ENCODE results near the gene ORAI3.

The ORAI3 gene

DNA sequence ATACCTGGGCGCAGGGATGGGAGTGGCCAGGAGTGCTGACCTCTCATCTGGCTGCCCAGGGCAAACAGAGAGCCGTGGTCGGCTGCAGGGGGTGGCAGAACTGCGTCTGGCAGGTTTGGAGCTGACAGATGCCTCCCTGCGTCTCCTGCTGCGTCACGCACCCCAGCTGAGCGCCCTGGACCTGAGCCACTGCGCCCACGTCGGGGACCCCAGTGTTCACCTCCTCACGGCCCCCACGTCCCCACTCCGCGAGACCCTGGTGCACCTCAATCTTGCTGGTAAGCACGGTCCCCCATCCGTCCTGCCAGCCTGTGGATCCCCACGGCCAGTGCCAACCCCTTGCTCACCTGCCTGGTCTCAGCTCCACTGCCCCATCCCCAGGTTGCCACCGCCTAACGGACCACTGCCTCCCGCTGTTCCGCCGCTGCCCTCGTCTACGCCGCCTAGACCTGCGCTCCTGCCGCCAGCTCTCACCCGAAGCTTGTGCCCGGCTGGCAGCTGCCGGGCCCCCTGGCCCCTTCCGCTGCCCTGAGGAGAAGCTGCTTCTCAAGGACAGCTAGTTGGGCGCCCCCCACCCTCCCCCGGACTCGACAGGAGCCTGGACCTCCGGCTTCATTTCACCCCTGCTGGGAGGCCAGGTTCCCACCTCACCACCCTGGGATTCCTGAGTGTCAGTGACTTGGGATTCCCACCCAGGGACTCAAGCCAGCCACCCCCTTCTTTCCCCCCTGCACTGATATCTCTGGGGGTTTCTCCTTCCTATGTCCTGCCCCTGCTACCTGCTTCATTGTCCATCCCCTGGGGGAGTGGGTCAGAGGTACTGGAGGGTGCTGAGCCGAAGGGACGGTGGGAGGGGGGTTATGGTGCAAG, 2.0 kb upstream of the ORAI3 start:
- DNase-seq (ENCODE audit: low spot score), result no peak
- in situ Hi-C loops (cut with MboI; ENCODE audit: low sequenced_read_pairs, unreplicated experiment), result no loop called here
- TF ChIP-seq, protein P1, sequence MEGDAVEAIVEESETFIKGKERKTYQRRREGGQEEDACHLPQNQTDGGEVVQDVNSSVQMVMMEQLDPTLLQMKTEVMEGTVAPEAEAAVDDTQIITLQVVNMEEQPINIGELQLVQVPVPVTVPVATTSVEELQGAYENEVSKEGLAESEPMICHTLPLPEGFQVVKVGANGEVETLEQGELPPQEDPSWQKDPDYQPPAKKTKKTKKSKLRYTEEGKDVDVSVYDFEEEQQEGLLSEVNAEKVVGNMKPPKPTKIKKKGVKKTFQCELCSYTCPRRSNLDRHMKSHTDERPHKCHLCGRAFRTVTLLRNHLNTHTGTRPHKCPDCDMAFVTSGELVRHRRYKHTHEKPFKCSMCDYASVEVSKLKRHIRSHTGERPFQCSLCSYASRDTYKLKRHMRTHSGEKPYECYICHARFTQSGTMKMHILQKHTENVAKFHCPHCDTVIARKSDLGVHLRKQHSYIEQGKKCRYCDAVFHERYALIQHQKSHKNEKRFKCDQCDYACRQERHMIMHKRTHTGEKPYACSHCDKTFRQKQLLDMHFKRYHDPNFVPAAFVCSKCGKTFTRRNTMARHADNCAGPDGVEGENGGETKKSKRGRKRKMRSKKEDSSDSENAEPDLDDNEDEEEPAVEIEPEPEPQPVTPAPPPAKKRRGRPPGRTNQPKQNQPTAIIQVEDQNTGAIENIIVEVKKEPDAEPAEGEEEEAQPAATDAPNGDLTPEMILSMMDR (IDR thresholded peaks at IDR 0.05; ENCODE audit: borderline replicate concordance, control extremely low read depth, extremely low read depth, insufficient read depth, missing control alignments), result no peak

DNA sequence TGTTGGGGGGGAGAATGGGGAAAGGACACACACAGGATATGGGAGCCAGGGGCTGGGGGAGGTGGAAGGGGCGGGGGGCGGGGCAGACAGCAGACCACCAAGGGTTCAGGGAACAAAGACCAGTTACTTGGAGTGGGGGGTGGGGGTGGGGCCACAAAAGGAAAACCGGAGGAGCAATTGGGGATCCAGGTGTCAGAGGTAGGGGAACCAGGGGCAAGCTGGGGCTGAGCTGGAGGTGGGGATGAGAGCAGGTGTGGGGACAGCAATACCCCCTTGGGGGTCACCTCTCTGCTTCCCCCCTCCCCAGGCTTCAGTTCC, 1.4 kb upstream of the ORAI3 start:
- DNase-seq (ENCODE audit: low spot score), result no peak
- in situ Hi-C loops (cut with MboI; ENCODE audit: low sequenced_read_pairs, unreplicated experiment), result no loop called here
- TF ChIP-seq, protein P1 (IDR thresholded peaks at IDR 0.05; ENCODE audit: borderline replicate concordance, control extremely low read depth, extremely low read depth, insufficient read depth, missing control alignments), result no peak

DNA sequence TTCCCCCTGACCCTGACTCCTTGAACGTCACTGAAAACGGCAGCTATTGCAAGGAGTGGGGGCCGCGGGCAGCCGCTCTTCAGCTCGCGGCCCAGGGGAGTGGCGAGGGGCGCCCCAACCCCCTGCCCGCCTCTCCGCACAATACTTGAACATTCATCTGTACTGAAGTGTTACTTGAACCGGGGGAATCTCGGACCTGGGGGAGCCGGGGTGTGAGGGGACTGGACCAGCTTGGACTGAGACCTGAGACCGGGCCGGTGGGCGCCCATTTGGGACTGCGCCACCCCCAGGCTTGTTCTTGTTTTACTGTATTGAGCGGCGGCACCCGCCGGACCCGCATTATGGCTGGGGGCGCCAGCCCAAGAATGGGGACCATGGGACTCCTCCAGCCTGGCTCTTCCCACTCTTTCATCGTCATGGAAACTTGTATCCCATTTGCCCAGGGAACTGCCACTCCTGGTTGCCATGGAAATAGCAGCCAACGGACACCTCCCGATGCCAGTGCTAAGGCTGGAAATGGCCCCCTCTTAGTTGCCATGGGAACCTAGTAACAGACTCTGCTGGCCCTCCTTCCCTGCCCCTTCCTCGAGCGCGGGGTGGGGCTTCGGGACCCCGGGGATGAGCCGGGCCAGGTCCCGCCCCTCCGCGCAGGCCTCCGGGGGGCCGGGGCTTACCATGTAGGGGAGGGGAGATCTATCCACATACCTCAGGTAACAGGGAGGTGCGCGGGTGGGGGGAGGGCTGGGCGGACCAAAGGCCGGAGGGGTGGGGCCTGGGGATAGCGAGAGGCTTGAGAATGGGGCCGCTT, 805 bp upstream of the ORAI3 start:
- in situ Hi-C loops (cut with MboI; ENCODE audit: low sequenced_read_pairs, unreplicated experiment), result no loop called here
- TF ChIP-seq, protein P1 (IDR thresholded peaks at IDR 0.05; ENCODE audit: borderline replicate concordance, control extremely low read depth, extremely low read depth, insufficient read depth, missing control alignments), result no peak
- peak; percentile 66 for DNase-seq (ENCODE audit: low spot score)

DNA sequence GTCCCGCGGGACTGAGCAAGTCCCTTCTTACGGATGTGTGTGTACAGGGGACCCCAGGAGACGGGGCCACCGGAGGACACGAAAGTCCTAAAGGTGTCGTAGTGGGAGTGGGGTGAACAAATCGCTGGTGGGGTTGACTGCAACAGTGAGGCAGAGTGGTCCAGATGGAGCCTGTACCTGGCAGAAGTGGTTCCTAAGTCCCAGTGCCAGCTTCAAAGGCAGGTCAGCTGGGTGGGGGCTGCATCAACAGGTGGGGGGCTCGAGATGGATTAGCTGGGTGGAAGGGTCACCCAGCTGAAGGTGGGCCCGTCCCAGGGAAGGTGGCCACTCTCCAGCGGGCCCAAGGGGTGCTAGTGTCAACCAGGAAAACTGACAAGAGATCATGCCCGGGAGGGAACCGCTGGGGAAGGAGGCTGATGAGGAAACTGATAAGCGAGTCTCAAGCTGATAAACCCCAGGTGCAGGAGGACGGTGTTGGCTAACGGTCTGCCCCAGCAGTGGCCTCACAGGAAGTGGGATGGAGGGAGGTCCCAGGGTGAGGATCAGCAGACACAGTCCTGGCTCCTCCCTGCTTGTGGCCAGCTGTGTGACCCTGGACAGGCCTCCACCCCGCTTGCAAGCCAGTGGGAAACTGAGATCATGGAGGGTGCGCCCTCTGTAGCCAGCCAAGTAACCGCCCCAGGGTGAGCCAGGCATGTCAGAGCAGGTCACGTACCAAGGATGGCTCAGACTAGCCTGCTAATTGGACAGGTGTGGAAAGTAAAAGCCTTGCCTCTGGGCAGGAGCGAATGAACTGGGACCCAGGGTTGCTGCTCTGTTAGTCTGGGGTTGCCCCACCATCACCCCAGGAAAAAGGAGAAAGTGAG, 1.0 kb downstream of the ORAI3 start:
- DNase-seq (ENCODE audit: low spot score), result peak; percentile 71
- in situ Hi-C loops (cut with MboI; ENCODE audit: low sequenced_read_pairs, unreplicated experiment), result loop anchor here (25.0 kb wide), 1 partner anchor 912 kb away; the partner anchor contains the start of gene ZNF267
- TF ChIP-seq, protein P1 (IDR thresholded peaks at IDR 0.05; ENCODE audit: borderline replicate concordance, control extremely low read depth, extremely low read depth, insufficient read depth, missing control alignments), result peak; percentile 20

DNA sequence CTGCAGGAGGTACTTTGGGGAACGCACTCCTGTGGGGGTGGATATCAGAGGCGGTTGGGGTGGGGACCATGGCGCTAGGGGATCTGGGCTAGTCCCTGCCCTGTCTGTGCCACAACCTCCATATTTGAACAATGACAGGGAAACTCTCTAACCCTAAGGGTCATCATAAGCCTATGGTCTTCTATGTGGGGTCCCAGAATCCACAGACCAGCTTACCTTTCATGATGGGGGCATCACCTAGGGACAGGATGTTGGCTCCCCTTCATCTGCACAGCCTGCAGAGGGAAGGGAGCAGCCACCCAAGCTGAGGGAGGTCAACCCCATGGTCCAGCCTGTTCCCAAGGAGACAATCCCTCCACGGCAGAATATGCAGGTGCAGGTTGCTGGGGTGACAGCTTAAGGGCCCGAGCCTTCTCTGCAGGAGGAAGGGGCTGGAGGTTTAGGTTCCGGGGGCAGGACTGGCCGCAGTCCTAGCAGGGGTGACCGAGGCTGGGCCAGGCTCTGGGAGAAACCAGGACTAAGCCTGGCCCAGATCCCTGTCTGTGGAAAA, 1.7 kb downstream of the ORAI3 start:
- TF ChIP-seq, protein P1 (IDR thresholded peaks at IDR 0.05; ENCODE audit: borderline replicate concordance, control extremely low read depth, extremely low read depth, insufficient read depth, missing control alignments), result no peak
- DNase-seq (ENCODE audit: low spot score), result no peak
- in situ Hi-C loops (cut with MboI; ENCODE audit: low sequenced_read_pairs, unreplicated experiment), result loop anchor here (25.0 kb wide), 1 partner anchor 912 kb away; the partner anchor contains the start of gene ZNF267
